GM21390 (cell line): ENCODE results near the gene PNPLA6.

ENCODE experiments used
- ATAC-seq: cut with Tn5 transposase; IDR thresholded peaks from one replicate; pipeline ENCODE4 v1.9.1; 2021; ENCODE audit not compliant: unreplicated experiment

The PNPLA6 gene

GRCh38 chr19:7535047-7535997 is at the start of gene PNPLA6:
Gene PNPLA6, plus strand, starts transcription at chr19:7535717. Its CDS starts 72 bp downstream, at chr19:7535789.
- ATAC-seq: peak; percentile 65

- no peak for ATAC-seq
These were observed 48.6 kb upstream of the PNPLA6 start for GRCh38 chr19:7486923-7487322.

GRCh38 chr19:7488736-7489353 is 46.7 kb upstream of the PNPLA6 start, which contains the start of gene PEX11G:
Gene PEX11G, minus strand, starts transcription at chr19:7489035. Its CDS starts 25 bp downstream, at chr19:7489010.
- no peak for ATAC-seq

- no peak for ATAC-seq
These were observed 45.9 kb upstream of the PNPLA6 start for GRCh38 chr19:7489609-7490044.

- no peak for ATAC-seq
These were observed 43.4 kb upstream of the PNPLA6 start for GRCh38 chr19:7492142-7492541.

- no peak for ATAC-seq
These were observed 43.0 kb upstream of the PNPLA6 start for GRCh38 chr19:7492558-7492957.

- no peak for ATAC-seq
These were observed 41.0 kb upstream of the PNPLA6 start for GRCh38 chr19:7494416-7495098.

GRCh38 chr19:7497292-7497691 is 38.2 kb upstream of the PNPLA6 start:
- ATAC-seq: no peak

GRCh38 chr19:7500811-7501450 is 34.6 kb upstream of the PNPLA6 start:
- no peak for ATAC-seq

GRCh38 chr19:7502552-7502951 is 33.0 kb upstream of the PNPLA6 start:
- no peak for ATAC-seq

- ATAC-seq: no peak
These were observed 30.8 kb upstream of the PNPLA6 start for GRCh38 chr19:7504684-7505083.

GRCh38 chr19:7505288-7505681 is 30.2 kb upstream of the PNPLA6 start:
- ATAC-seq: no peak

GRCh38 chr19:7505682-7506384 is 29.7 kb upstream of the PNPLA6 start:
- no peak for ATAC-seq

GRCh38 chr19:7506385-7507328 is 28.9 kb upstream of the PNPLA6 start:
- no peak for ATAC-seq

- ATAC-seq: no peak
These were observed 27.6 kb upstream of the PNPLA6 start for GRCh38 chr19:7507884-7508283.

GRCh38 chr19:7509625-7510024 is 25.9 kb upstream of the PNPLA6 start:
- no peak for ATAC-seq

GRCh38 chr19:7512400-7512851 is 23.1 kb upstream of the PNPLA6 start:
- no peak for ATAC-seq

GRCh38 chr19:7513809-7514642 is 21.5 kb upstream of the PNPLA6 start:
- no peak for ATAC-seq
